Kidney epithelial cell (primary cell): ENCODE measurements around the gene NREP. TPM values are rescaled to one million over a fixed set of nuclear protein-coding genes. Genes with fewer than 3 reads are reported as not detected.

Source experiments
- DNase-seq: peaks from one replicate; pipeline ENCODE4 v3.0.0-alpha.2; 2010; ENCODE audit warnings: low read depth
- H3K27me3 ChIP-seq: 2 replicates; pipeline ENCODE4 v1.6.0; 2011; ENCODE audit warnings: low read length; ENCODE audit not compliant: control insufficient read depth, insufficient read depth
- H3K36me3 ChIP-seq: 2 replicates; pipeline ENCODE4 v1.5.1; 2011; ENCODE audit warnings: low read length; ENCODE audit not compliant: control insufficient read depth, insufficient read depth
- H3K4me3 ChIP-seq: 2 replicates; pipeline ENCODE4 v1.5.1; 2011; ENCODE audit warnings: low read depth, mild to moderate bottlenecking, control low read depth, low read length
- total RNA-seq: library from RNA; depleted of rRNA; stranded (reverse); fragments of >200 nt; gene quantifications from 2 replicates; pipeline ENCODE4 v1.2.3, GENCODE V29; 2015
- TF ChIP-seq, protein P1 (sequence below): IDR thresholded peaks from 2 replicates; pipeline ENCODE4 v1.5.1; 2011; ENCODE audit warnings: mild to moderate bottlenecking, moderate library complexity, low read length, control low read depth, inconsistent platforms; ENCODE audit not compliant: insufficient read depth, poor library complexity, severe bottlenecking

The NREP gene
- total RNA-seq, 1 donor from 2014 or later: 140 TPM

DNA sequence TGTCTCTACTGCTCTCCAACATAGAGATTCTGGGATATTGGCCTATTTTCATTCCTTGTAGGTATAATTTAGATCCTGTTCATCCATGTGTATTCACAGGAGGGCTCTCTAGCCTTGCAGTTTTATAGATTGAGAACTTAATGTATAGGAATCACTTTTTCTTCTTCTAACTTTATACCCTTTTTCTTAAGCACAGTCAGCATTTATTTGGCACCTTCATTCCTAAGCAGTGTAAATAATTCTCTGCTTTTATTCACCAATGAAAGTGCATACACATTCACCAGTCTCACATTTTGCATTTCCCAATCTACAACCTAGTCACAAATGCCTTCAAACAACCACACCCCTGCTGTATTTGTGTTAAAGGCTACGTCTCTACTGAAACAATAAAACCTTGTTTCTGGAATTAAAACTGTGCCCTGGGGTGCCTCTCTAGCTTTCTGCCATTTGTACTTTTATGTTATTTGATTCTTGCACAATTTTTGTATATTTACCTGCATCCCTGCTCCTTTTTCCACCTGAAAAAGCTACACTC, 49.3 kb downstream of the NREP start:
- TF ChIP-seq, protein P1, sequence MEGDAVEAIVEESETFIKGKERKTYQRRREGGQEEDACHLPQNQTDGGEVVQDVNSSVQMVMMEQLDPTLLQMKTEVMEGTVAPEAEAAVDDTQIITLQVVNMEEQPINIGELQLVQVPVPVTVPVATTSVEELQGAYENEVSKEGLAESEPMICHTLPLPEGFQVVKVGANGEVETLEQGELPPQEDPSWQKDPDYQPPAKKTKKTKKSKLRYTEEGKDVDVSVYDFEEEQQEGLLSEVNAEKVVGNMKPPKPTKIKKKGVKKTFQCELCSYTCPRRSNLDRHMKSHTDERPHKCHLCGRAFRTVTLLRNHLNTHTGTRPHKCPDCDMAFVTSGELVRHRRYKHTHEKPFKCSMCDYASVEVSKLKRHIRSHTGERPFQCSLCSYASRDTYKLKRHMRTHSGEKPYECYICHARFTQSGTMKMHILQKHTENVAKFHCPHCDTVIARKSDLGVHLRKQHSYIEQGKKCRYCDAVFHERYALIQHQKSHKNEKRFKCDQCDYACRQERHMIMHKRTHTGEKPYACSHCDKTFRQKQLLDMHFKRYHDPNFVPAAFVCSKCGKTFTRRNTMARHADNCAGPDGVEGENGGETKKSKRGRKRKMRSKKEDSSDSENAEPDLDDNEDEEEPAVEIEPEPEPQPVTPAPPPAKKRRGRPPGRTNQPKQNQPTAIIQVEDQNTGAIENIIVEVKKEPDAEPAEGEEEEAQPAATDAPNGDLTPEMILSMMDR: no peak
- no peaks in the 10 kb centered on the region for H3K27me3 ChIP-seq
- DNase-seq: no peak
- no peak overlapping the region for H3K4me3 ChIP-seq
- H3K36me3 ChIP-seq: no peaks in the 10 kb centered on the region

DNA sequence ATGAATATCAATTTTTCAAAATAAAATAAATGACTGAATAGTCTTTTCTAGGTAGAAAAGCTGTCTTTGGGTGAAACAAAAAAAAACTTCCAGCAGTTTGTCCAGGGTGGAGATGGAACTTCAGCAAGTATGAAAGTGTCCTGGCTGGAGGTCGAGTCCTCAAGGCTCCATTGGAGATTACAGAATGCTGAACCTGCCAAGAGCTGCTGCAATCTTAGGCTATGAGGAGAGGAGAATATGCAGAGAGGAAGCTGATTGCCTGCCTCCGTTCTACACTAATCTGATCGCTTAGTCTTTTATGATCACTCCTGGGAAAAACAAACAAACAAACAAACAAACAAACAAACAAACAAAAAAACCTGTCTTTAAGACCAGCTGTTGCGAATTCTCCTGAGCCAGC, 50.6 kb downstream of the NREP start:
- Histone ChIP-seq H3K36me3 (no peaks in the 10 kb centered on the region), H3K4me3 (no peak overlapping the region), H3K27me3 (no peaks in the 10 kb centered on the region)
- TF ChIP-seq, protein P1: no peak
- no peak for DNase-seq

DNA sequence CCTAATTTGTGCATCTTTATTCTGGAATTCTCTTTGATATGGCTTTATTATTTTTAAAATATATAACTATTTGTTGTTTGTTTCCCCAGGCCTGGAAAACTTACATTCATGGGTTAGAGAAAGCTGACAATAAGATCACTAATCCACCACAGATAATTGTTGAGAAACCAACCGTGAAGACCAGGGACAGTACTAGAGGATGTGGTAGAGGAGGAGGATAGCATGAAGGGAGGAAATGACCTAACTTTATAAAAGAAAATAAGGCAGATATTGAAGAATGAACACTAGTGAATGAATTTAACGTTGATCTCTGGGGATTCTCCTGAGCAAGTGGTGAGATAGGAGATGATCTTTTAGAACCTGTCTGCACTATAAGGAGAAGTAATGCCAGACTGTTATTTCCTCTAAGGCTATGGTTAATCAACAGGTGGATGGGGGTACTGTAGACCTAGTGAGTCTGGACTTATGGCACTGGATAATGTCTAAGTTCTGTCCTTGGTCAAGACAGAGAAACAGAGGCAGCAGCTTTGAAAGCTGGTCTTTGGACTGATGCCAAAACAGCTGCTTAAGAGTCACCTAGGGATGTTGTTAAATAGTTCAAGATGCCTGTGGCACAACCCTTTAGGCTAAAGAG, 52.4 kb downstream of the NREP start:
- DNase-seq: no peak
- TF ChIP-seq, protein P1: no peak
- Histone ChIP-seq H3K4me3 (no peak overlapping the region), H3K27me3 (no peaks in the 10 kb centered on the region), H3K36me3 (no peaks in the 10 kb centered on the region)

DNA sequence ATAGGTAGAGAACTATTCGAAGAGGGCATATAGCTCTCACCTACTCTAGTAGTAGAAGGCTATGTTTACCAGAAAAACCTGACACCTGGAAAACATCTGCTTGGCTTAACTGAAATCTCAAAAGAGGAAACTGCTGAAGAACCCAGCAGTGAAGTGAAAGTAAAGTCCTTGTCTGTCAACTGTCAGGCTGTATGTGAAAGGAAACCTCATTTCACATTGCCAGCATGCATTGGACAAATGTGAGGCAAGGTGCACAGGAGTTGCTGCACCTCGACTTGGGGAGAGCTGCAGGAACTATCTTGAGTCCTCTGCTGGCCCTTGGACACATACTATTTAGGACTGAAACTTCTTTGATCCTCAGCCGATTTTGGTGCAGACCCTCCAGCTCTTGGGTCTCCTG, 53.3 kb downstream of the NREP start:
- TF ChIP-seq, protein P1: no peak
- no peak for DNase-seq
- Histone ChIP-seq H3K4me3 (no peak overlapping the region), H3K27me3 (no peaks in the 10 kb centered on the region), H3K36me3 (no peaks in the 10 kb centered on the region)

DNA sequence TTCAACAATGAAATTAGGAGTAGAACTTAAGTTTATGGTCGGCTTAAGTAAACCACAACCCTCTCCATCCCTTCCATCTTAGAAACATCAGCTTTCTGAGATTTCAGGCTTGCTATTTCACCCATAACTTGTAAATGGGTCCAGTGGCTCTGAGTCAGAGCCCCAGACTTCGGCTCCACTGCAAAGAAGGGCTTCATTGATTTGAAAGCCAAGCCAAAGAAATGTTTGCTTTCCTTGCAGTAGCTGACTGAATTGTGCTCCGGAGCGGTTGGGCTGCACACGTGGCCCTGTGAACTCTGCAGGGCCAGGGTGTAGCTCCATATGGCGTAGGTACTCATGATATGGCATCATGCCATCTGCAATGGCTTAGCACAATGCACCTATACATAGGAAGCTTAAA, 57.0 kb downstream of the NREP start:
- Histone ChIP-seq H3K36me3 (no peaks in the 10 kb centered on the region), H3K4me3 (no peak overlapping the region), H3K27me3 (no peaks in the 10 kb centered on the region)
- no peak for DNase-seq
- TF ChIP-seq, protein P1: no peak

DNA sequence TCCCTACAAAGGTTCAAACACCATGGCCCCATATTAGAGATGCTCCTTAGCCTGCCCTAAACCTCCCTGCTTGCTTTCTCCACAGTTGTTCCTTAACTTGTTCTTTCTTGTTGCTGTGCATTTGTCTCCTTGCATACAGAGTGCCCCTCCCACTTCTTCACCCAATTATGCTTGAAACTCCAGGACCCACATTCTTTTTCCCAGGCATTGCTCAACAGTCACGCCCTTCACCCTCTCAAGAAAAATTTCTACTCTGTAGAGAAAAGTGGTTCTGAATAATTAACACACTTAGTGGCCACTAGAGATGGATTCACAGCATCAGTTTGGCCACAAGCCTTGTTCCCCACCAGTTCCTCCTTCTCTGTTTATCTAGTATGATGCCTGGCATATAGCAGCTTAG, 57.7 kb downstream of the NREP start:
- TF ChIP-seq, protein P1: no peak
- H3K36me3 ChIP-seq: no peaks in the 10 kb centered on the region
- H3K27me3 ChIP-seq: no peaks in the 10 kb centered on the region
- no peak for DNase-seq
- H3K4me3 ChIP-seq: no peak overlapping the region
